HG03469 (cell line): ENCODE results near the gene CRACDL.

ENCODE experiments used
- ATAC-seq: cut with Tn5 transposase; IDR thresholded peaks from one replicate; pipeline ENCODE4 v1.9.1; 2021; ENCODE audit warnings: mild to moderate bottlenecking, moderate library complexity, moderate number of reproducible peaks; ENCODE audit not compliant: unreplicated experiment

The CRACDL gene

GRCh38 chr2:98866033-98866432, 70.0 kb downstream of the CRACDL start:
- ATAC-seq = no peak

- no peak for ATAC-seq
These were observed 74.4 kb downstream of the CRACDL start for GRCh38 chr2:98861601-98862000.

GRCh38 chr2:98859323-98859722, 76.7 kb downstream of the CRACDL start:
- no peak for ATAC-seq

- no peak for ATAC-seq
These were observed 79.0 kb downstream of the CRACDL start for GRCh38 chr2:98857001-98857400.

GRCh38 chr2:98854682-98855081, 81.3 kb downstream of the CRACDL start:
- ATAC-seq = no peak

- ATAC-seq = no peak
These were observed 83.1 kb downstream of the CRACDL start for GRCh38 chr2:98852932-98853331.

GRCh38 chr2:98850074-98850473, 86.0 kb downstream of the CRACDL start:
- no peak for ATAC-seq

- no peak for ATAC-seq
These were observed 86.9 kb downstream of the CRACDL start for GRCh38 chr2:98849113-98849512.

- no peak for ATAC-seq
These were observed 88.2 kb downstream of the CRACDL start for GRCh38 chr2:98847853-98848252.

- no peak for ATAC-seq
These were observed 90.0 kb downstream of the CRACDL start for GRCh38 chr2:98846041-98846440.

GRCh38 chr2:98842136-98842535, 93.9 kb downstream of the CRACDL start:
- ATAC-seq = no peak

- ATAC-seq = no peak
These were observed 96.7 kb downstream of the CRACDL start for GRCh38 chr2:98839292-98839691.

GRCh38 chr2:98835831-98836385, 100.1 kb downstream of the CRACDL start:
- no peak for ATAC-seq

GRCh38 chr2:98833917-98834263, 102.1 kb downstream of the CRACDL start:
- ATAC-seq = no peak

GRCh38 chr2:98833172-98833916, 102.7 kb downstream of the CRACDL start:
- no peak for ATAC-seq

- no peak for ATAC-seq
These were observed 103.9 kb downstream of the CRACDL start for GRCh38 chr2:98832172-98832571.

- no peak for ATAC-seq
These were observed 105.4 kb downstream of the CRACDL start for GRCh38 chr2:98830571-98831145.

- ATAC-seq = no peak
These were observed 106.3 kb downstream of the CRACDL start for GRCh38 chr2:98829581-98830270.

- ATAC-seq = no peak
These were observed 107.1 kb downstream of the CRACDL start for GRCh38 chr2:98828793-98829371.

GRCh38 chr2:98828369-98828744, 107.7 kb downstream of the CRACDL start:
- no peak for ATAC-seq

GRCh38 chr2:98827625-98828368, 108.2 kb downstream of the CRACDL start:
- ATAC-seq = no peak
